HG03280 (cell line): ENCODE results near the gene FLNB.

ENCODE experiments used
- ATAC-seq: cut with Tn5 transposase; IDR thresholded peaks from one replicate; pipeline ENCODE4 v1.9.1; 2021; ENCODE audit warnings: mild to moderate bottlenecking, moderate library complexity; ENCODE audit not compliant: unreplicated experiment

Gene FLNB

DNA sequence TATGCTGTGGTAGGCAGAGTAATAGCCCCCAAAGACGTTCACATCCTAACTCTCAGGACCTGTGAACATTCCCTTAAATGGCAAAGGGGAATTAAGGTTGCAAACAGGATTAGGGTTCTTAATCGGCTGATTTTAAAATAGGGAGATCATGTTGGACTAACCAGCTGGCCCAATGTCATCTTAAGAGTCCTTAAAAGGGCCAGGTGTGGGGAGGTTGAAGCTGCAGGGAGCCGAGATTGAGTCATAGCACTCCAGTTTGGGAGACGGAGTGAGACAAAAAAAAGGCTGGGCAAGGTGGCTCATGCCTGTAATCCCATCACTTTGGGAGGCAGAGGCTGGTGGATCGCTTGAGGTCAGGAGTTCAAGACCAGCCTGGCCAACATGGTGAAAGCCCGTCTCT, 1.6 kb upstream of the FLNB start:
- ATAC-seq: no peak

DNA sequence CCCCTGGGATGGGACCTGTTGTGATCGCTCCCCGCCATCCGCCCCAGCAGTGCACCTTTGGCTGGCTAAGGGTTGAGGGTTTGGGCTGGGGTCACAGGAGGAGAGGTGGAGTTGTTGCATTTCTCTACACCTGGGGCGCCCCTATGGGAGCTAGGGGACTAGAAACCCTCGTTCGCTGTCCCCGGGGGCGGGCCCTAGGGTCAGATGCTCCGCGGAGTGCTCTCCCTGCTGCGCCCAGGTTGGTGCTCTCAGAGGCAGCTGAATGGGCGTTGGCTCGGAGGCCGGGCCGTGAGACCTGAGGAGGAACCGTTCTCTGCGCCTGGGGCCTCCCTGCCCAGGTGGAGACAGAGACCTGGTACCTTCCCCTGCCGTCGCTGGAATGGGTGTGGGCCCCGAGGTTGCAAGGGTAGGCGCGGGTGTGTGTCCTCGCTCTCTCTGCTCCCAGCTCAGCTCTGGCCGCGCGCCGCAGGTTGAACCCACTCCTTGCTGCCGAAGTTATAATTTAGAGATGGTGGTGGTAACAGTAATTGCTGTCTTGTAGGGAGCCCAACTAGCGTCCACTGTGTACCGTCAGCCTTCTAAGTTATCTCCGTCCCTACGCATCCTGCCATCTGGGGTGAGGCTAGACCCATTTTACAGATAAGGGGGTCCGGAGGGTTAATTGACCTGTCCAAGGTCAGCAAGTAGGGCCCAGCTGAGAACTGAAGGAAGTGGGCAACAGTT, 965 bp downstream of the FLNB start:
- ATAC-seq: no peak

DNA sequence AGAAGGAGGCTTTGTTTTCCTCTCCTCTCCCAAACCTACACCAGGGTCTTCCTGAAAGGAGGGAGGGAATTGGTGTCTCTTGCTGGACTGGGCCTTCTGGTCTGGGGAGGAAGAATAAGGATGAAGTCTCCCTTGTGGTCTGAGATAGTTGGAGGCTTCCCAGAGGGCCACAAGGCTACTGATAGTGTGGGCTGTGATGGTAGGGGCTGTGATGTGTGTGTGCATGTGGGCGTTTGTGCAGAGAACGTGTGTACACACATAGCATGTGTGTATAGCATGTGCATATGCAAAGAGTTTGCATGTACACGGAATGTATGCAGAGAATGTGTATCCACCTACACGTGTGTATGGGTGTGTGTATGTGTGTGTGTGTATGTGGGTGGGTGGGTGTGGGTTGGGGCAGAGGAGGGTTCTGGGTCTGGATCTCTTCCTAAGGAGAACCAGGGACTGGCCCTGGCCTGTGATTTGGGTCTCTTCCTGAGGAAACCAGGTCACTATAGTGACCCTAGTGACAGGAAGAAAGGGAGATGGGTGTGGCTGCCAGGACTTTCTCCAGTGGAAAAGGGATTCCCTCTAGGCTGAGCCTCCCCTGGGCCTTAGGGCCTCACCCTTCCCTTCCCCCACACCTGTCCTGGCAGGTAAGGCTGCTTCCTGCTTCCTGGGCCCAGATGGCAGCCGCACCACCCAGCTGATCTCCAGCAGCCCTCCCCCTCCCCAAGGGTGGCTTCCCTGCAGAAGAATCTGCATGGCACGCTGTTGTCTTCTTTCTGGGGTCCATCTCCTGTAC, 1.7 kb downstream of the FLNB start:
- ATAC-seq: no peak

GRCh38 chr3:58010562-58010961, 2.3 kb downstream of the FLNB start:
- no peak for ATAC-seq

DNA sequence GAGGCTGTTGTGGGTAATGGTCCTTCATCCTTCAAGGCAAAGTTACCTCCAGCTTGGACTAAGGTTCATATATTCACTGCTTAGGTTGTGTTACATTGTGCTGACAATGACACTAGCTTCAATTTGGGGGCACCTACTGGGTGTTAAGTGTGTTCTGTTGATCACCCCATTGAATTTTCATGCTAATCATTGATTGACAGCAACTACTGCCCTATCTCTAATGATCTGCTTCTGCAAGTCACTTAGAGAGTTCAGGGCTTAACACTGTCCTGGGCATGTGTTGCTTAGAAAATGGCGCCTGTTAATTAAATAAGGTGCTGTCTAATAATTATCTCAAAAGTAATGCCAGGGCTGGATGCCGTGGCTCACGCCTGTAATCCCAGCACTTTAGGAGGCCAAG, 3.4 kb downstream of the FLNB start:
- ATAC-seq: no peak

- no peak for ATAC-seq
Observed at GRCh38 chr3:58012302-58012701, 4.1 kb downstream of the FLNB start.

DNA sequence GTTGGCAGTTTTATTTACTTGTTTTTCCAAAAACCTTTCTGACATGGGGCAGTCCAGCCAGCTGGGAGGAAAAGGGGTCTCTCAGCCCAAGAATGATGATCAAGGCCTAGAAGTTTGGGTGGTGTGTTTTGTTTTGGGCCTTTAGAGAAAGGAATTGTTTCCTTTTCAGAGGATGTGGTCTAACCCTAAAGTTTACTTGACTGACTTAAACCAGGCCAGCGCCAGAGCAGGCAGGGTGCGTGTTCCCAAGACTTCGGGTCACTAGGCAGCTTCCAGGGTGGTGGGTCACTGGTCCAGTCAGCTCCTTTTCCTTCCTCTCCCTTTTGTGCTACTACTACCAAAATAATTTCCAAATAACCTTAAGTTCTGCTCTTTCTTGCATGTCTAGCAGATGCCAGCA, 4.9 kb downstream of the FLNB start:
- no peak for ATAC-seq

DNA sequence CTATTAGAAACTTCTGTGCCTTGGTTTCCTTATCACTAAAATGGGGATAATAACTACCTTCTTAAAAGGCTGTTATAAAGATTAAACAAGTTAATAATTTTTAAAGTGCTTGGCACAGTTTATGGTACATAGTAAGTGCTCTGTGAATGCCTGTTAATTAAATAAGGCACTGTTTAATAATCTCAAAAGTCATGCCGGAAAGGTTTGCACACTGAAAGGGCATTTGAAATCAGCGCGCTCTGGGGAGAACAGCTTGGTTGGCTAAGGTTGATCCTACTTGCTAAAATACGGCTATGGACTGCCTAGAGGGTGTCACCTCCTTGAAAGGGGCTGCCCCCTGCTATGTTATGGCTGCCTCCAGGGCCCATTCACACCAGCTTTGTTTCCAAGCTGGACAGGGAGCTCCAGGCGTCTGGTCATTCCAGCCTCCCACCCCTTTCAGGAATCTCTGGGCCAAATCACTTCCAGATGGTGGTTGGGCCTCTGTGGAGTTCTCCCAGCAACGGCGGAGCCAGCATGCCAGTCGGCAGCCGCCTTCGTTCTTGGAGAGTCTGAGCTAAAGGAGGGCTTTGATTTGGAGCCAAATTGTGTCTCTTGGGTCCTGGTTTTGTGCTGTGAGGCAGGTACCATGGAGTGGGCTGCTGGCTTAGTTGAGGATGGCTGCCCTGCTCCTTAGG, 5.9 kb downstream of the FLNB start:
- ATAC-seq: no peak

DNA sequence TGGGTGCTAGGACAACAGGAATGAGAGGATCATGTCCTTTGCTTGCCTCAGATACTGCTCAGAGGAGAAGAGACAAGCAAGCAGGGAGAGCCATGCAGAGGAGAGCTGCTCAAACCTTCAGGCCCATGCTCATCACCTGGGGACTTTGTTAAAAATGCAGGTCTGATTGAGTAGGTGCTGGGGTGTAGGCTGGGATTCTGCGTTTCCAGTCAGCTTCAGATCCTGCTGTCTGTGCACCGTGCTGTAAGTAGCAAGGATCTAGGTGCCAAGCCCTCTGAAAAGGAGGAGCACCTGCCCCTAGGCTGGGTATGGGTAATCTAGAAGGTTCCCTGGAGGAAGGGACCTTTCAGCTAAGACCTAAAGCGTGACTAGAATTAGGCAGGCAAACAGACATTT, 7.3 kb downstream of the FLNB start:
- ATAC-seq: no peak

GRCh38 chr3:58016710-58017109, 8.5 kb downstream of the FLNB start:
- no peak for ATAC-seq

- ATAC-seq: no peak
Observed at GRCh38 chr3:58018892-58019742, 10.9 kb downstream of the FLNB start.

GRCh38 chr3:58020783-58021071, 12.5 kb downstream of the FLNB start:
- no peak for ATAC-seq

GRCh38 chr3:58021072-58021959, 13.1 kb downstream of the FLNB start:
- ATAC-seq: no peak

DNA sequence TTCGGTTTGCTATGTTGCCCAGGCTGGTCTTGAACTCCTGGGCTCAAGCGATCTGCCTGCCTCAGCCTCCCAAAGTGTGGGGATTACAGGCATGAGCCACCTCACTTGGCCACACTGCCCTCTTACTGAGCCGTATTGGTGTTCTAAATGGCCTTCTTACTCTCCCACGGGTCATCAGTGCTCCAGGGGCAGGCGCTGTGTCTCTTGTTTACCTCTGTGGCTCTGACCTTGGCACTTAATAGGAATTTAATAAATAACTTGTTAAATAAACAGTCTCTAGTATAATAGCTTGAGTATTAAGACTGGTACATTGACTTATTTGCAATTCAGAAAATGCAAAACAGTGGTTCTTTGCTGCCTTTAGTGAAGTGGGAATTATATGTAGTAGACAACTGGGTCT, 13.7 kb downstream of the FLNB start:
- ATAC-seq: no peak

DNA sequence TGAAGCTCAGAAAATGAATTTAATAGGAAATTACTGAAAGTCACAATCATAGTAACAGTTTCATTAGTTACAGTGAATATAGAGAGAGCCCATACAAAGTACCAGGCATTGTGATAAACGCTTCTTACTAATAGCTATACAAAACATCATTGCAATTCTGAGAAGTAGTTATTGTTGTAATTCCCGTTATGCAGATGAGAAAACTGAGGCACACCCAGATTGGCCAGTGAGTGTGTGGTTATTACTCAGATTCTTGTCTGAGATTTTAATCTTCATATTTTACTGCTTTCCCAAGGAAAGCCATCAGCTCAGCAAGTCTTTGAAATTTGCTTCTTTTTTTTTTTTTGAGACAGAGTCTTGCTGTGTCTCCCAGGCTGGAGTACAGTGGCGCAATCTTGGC, 14.3 kb downstream of the FLNB start:
- ATAC-seq: no peak

DNA sequence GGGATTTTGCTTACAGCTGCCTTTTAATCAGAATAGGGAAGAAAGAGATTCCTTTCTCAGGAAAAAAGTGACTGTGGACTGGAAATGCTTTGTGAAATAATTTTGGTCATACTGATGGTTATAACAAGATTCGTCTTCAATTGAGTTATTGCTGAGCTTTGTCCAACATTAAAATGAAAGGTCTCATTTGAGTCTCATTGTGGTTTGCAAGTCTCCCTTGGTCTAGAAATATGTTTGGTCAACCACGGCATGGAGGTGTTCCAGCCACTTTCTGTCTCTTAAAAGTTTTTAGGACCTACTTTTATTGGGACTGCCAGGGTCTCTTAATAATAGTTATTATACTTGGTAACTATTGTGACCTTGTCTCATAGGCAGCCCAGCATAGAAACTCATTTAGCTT, 15.3 kb downstream of the FLNB start:
- ATAC-seq: no peak

GRCh38 chr3:58025406-58025805, 17.2 kb downstream of the FLNB start:
- no peak for ATAC-seq

- ATAC-seq: no peak
Observed at GRCh38 chr3:58025837-58026569, 17.8 kb downstream of the FLNB start.

DNA sequence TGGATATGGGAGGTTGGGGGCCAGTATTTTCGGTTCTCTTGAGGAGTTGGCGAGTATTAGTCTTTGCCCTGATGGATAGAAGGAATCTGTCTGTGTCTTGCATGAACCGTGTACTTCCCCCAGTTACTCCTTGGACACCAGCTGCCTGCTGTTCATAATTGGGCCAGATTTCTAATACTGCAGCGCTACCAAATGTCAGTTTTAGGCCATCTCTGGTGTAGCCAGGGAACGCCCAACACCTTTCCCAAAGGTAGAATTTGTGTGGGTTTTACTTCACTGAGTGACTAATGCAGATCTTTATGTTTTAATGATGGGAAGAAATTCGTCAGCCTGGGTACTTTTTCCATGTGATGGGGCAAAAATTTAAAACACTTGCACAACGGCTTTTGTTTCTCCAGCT, 18.4 kb downstream of the FLNB start:
- ATAC-seq: no peak
